GM06990 (cell line): ENCODE data around the gene IFITM2.

ENCODE experiments used
- DNase-seq: peaks from one replicate; pipeline ENCODE4 v3.0.0-alpha.2; 2011; ENCODE audit not compliant: insufficient read length; ENCODE audit errors: extremely low read depth
- H3K27me3 ChIP-seq: replicated peaks from 2 replicates; pipeline ENCODE4 v1.6.0; 2011; ENCODE audit warnings: low read length; ENCODE audit not compliant: control insufficient read depth, insufficient read depth
- H3K36me3 ChIP-seq: 2 replicates; pipeline ENCODE4 v1.5.1; 2011; ENCODE audit warnings: low read length; ENCODE audit not compliant: control insufficient read depth, insufficient read depth
- H3K4me3 ChIP-seq: replicated peaks from 2 replicates; pipeline ENCODE4 v1.5.1; 2011; ENCODE audit warnings: low read depth, mild to moderate bottlenecking, control low read depth, low read length
- TF ChIP-seq, protein P1 (sequence below): IDR thresholded peaks from 2 replicates; pipeline ENCODE4 v1.5.1; 2011; ENCODE audit warnings: low read length, control low read depth, mild to moderate bottlenecking, inconsistent platforms; ENCODE audit not compliant: insufficient read depth, poor library complexity, severe bottlenecking

IFITM2 gene

DNA sequence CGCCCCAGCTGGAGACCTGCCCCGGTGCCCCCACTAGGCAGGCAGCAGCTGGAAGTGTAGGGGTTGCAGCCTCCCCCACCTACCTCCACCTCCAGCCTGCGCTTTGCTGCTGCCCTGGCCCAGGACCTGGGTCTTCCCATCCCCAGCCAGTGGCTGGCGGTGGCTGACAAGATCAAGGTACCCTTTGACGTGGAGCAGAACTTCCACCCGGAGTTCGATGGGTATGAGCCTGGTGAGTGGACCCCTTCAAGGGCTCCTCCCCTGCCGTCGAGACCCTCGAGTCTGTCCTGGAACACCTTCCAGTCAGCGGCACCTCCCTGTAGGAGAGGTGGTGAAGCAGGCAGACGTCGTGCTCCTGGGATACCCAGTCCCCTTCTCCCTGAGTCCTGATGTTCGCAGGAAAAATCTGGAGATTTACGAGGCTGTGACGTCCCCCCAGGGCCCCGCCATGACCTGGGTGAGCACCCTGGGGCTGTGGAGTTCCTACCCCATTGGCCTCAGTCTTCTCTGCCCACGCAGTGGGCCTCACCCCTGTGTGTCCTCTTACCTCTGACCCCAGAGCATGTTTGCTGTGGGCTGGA is 14.3 kb upstream of the IFITM2 start:
- Histone ChIP-seq H3K4me3 (no peak overlapping the region), H3K27me3 (no peaks in the 10 kb centered on the region), H3K36me3 (peaks cover 1% of the 10 kb centered on the region)
- TF ChIP-seq, protein P1, sequence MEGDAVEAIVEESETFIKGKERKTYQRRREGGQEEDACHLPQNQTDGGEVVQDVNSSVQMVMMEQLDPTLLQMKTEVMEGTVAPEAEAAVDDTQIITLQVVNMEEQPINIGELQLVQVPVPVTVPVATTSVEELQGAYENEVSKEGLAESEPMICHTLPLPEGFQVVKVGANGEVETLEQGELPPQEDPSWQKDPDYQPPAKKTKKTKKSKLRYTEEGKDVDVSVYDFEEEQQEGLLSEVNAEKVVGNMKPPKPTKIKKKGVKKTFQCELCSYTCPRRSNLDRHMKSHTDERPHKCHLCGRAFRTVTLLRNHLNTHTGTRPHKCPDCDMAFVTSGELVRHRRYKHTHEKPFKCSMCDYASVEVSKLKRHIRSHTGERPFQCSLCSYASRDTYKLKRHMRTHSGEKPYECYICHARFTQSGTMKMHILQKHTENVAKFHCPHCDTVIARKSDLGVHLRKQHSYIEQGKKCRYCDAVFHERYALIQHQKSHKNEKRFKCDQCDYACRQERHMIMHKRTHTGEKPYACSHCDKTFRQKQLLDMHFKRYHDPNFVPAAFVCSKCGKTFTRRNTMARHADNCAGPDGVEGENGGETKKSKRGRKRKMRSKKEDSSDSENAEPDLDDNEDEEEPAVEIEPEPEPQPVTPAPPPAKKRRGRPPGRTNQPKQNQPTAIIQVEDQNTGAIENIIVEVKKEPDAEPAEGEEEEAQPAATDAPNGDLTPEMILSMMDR: no peak
- DNase-seq: no peak

DNA sequence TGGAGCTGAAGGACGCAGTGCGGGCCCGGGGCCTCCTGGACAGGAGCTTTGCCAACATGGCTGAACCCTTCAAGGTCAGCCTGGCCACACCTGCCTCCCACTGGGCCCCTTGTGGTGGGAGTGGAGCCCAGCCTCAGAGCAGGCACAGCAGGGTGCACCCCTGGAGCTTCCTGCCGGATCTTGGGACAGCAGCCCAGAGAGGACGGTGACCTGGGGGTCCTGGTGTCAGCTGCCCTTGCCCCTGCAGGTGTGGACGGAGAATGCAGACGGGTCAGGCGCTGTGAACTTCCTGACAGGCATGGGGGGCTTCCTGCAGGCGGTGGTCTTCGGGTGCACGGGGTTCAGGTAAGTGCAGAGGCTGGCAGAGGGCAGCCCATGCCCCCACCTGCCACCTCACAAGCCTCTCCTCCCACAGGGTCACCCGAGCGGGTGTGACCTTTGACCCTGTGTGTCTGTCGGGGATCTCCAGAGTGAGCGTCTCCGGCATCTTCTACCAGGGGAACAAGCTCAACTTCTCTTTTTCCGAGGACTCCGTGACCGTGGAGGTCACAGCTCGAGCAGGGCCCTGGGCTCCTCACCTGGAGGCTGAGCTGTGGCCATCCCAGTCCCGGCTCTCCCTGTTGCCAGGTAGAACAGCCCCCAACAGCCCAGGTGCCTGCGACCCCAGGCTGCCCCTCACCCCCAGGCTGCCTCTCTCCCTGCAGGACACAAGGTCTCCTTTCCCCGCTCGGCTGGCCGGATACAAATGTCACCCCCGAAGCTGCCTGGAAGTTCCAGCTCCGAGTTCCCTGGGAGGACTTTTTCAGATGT is 13.6 kb upstream of the IFITM2 start:
- TF ChIP-seq, protein P1: no peak
- DNase-seq: no peak
- H3K27me3 ChIP-seq: no peaks in the 10 kb centered on the region
- no peak overlapping the region for H3K4me3 ChIP-seq
- peaks cover 1% of the 10 kb centered on the region for H3K36me3 ChIP-seq

DNA sequence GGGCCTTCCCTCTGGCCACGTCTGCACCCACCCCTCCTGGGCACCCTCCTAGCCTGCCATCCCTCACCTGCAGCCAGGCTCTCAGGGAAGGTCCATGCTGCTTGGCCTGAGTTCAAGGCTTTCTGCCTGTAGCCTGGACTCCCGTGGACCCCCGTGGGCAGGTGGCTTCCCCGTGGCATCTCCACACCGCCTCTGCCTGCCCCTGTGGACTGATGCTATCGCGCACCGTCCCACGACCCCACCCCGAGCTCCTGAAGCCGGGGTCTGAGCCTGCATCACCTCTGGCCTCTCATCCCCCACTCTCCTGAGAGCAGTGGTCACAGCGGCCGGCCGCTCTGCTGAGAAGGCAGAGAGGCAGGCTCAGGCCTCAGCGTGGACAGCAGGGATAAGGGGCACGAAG is 12.8 kb upstream of the IFITM2 start:
- TF ChIP-seq, protein P1: no peak
- no peak overlapping the region for H3K4me3 ChIP-seq
- no peak for DNase-seq
- H3K27me3 ChIP-seq: no peaks in the 10 kb centered on the region
- H3K36me3 ChIP-seq: peaks cover 1% of the 10 kb centered on the region

DNA sequence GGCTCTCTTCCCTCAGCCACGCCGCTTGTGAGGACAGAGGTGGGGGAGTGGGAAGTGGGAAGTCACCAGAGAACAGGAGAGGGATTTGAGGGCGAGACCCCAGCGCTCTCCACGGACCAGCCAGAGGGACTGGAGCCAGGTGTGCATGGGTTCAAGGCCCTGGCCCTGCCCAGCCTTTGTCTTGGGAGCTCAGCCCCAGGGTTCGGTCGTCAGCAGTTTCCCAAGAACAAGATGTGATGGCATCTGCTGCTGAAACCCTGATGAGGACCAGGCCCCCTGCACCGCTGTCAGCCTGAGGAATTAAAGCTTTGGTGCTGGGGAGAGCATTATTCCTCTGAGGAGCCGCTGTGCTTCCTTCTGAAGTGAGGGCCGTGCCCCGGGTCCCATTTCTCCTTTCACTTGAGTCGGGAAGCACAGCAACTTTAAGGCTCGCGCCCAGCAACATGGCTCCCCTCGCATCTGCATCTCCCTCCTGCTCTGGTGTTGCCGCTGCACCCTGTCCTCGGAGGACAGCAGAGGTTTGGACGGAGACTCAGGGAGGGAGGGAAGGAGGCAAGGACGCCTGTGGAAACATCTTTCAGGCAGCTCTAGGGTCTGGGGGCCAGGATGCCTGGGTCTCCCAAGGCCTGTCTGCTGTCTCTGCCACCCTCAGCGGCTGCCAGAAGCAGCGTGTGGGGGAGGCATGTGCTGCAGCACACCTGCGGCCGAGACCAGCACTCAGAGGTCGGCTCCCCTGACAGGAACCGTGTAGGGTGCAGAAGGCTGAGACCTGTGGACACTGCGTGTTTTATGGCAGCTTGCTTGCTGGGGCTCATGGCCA is 12.1 kb upstream of the IFITM2 start:
- DNase-seq: no peak
- H3K4me3 ChIP-seq: no peak overlapping the region
- TF ChIP-seq, protein P1: no peak
- H3K27me3 ChIP-seq: no peaks in the 10 kb centered on the region; the same call in 1 of the 2 replicates
- H3K36me3 ChIP-seq: peaks cover 1% of the 10 kb centered on the region

DNA sequence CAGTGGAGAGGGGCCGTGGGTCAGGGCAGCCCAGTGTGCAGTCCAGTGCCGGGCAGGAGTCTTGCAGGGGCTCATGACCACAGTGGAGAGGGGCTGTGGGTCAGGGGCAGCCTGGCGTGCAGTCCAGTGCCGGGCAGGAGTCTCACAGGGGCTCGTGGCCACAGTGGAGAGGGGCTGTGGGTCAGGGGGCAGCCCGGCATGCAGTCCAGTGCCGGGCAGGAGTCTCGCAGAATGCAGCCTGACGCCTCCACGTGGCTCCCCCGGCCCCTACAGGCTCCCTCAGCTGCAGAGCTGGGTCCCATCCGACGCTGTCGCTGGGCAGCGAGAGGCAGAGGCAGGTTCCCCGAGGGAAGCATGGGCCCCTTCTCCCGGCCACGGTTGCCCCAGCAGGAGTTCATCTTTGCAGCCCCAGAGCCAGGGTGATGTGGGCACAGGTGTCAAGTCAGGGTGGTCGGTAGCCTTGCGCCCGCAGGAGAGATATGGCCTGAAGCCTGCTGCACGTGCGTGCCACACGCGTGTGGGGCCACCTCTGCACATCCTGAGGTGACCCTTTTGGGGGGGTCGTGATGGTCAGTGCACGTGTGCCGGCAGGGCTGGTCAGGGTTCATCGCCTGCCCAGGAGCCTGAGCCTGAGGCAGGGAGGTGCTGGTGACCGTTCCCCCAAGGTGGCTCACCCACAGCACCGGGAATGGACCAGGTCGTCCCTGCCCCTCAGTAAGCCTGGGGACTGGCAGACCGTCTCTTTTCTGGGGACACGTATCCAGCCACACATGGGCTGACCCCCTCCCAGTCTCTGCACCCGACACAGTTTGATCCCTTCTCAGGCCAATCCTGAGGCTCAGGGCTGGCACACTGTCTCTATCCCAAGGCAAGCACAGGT is 11.2 kb upstream of the IFITM2 start:
- no peaks in the 10 kb centered on the region; the same call in 1 of the 2 replicates for H3K27me3 ChIP-seq
- TF ChIP-seq, protein P1: no peak

More for the DNA sequence above, 11.2 kb upstream of the IFITM2 start:
- Histone ChIP-seq H3K4me3 (no peak overlapping the region), H3K36me3 (peaks cover 1% of the 10 kb centered on the region)
- DNase-seq: peak; percentile 8
